Retinal pigment epithelial cell (primary cell): ENCODE results near the gene DOK7.

Experiments
- DNase-seq: peaks from one replicate; pipeline ENCODE4 v3.0.0-alpha.2; 2010; ENCODE audit warnings: low read depth
- H3K4me3 ChIP-seq: 2 replicates; pipeline ENCODE4 v1.5.1; 2011; ENCODE audit warnings: mild to moderate bottlenecking, low read length, control low read depth, moderate library complexity
- TF ChIP-seq, protein P1 (sequence below): conservative IDR thresholded peaks from 2 replicates; pipeline ENCODE4 v1.5.1; 2011; ENCODE audit warnings: low read depth, low read length, control low read depth, inconsistent platforms

The DOK7 gene

DNA sequence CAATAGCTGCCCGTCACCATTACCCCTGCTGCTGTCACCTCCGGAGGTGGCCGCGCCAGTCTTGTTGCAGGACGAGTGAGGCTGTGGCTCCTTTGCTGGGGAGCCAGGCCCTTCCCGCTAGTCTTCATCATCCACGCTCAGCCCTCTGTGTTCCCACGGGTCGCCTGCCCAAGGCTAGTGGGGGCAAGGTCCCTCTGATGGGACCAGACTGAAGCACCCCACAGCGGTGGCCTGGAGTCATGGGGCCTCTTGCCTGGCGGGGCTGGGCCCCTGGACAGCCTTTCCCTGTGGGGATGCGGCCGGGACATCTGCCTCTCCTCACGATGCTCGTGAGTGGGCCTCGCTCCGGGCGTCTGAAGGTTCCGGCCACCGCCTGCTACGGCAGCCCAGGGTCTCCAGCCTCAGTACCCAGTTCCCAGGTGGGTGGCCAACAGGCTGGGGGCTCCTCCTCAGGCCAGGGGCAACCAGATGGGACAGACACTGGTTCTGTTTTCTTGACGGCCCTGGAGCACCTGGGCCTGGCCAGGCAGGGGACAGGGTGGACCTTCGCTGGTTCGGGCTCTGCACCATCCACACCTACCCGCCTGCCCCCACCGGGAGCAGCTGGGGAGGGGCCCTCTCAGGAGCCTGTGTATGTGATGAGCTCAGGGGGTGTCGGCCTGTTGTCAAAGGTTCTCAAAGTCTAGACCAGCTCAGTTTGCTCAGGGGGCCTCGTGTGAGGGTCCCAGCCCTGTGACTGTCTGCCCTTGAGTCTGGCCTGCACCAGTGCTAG is 32.3 kb downstream of the DOK7 start:
- DNase-seq = no peak
- no peak overlapping the region for H3K4me3 ChIP-seq
- TF ChIP-seq, protein P1, sequence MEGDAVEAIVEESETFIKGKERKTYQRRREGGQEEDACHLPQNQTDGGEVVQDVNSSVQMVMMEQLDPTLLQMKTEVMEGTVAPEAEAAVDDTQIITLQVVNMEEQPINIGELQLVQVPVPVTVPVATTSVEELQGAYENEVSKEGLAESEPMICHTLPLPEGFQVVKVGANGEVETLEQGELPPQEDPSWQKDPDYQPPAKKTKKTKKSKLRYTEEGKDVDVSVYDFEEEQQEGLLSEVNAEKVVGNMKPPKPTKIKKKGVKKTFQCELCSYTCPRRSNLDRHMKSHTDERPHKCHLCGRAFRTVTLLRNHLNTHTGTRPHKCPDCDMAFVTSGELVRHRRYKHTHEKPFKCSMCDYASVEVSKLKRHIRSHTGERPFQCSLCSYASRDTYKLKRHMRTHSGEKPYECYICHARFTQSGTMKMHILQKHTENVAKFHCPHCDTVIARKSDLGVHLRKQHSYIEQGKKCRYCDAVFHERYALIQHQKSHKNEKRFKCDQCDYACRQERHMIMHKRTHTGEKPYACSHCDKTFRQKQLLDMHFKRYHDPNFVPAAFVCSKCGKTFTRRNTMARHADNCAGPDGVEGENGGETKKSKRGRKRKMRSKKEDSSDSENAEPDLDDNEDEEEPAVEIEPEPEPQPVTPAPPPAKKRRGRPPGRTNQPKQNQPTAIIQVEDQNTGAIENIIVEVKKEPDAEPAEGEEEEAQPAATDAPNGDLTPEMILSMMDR = no peak

DNA sequence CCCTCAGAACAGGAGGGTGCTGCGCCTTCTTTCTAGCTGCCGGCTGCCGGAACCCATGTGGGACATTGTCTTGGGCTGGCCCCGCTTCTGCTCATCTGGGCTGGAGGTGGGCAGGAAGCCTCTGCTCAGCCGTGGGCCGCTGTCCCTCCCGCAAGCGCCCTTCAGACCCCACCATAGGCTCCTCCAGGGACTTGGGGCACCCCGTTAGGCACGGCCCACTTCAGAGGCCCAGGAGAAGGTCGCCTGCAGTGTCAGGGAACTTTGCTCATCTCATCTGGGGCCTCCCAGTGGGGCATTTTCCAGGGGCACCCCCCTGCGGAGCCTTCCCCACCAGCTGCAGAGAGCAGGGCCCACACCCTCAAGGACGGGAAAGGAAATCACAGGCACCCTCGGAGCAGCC is 32.9 kb downstream of the DOK7 start:
- H3K4me3 ChIP-seq = no peak overlapping the region
- DNase-seq = no peak
- TF ChIP-seq, protein P1 = no peak

DNA sequence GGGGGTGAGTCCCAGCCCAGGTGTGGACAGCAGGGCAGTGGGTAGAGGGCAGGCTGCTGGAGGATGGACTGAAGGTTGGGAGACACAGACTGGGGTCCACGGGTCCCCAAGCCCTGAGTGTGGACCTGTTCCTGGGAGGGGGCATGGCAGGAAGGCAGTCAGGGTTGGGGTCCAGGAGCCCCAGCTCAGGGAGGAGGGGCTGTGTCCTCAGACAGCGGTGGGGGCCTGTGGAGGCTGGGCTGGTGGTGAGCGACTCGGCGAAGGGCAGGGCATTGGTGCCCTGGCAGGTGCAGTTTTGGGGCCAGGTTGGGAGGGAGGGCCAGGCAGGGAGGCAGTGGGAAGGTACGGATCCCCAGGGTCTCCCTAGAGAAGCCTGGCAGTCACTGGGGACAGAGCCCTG is 34.0 kb downstream of the DOK7 start:
- no peak for DNase-seq
- no peak overlapping the region for H3K4me3 ChIP-seq
- TF ChIP-seq, protein P1 = no peak

DNA sequence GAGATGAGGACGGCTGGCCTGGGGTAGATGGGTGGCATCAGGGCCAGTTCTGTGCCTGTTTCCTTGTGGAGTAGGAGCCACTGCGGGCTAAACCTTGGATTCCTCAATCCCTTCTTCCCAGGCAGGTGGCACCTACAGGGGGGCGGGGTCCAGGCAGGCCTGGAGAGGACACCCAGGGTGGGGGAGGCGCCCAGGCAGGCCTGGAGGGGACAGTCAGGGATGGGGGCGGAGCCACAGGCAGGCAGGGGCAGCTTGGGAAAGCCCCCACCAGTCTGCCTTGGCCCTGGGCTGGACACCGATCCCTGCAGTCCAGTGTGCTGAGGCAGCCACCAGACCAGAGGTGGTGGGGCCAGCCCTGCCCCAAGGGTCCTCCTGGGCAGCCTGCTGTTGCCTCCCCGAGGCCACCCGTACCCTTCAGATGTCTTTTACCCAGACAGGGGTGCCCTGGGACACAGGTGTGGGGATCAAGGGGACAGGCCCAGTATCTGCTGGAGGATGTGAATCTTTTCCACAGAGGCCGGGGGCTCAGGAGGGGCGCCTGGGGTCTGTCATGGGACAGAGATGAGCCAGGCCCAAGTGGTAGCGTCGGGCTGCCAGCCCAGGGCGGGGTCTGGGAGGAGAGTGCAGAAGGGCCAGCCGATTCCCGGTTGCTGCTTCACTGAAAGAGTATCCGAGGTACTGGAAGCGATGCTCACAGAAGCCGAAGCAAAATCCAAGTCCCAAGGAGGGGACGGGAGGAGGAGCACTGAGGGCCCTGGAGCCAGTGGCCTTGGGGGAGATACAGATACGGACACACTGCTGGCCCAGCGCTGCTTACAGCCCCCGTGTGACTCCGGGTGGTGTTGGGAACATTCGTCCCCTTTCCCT is 34.6 kb downstream of the DOK7 start:
- H3K4me3 ChIP-seq = no peak overlapping the region
- TF ChIP-seq, protein P1 = no peak
- DNase-seq = no peak

DNA sequence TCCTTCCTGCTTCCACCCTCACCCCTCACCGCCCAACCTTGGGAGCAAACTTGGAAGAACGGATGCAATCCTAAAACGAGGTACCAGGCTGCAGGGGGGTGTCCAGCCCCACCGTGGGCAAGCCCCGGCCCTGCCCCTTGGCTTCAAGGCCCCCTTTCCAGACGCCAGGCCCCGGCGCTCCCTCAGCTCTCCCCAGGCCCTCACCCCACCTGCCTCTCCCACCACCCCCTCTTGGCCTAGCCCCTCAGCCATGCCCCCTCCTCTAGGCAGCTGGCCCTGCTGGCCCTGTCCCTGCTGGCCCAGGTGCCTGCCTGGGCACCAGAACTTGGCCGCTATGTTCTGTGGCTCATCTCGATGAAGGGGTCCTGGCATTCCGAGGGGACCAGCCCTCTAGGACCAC is 35.3 kb downstream of the DOK7 start:
- no peak for DNase-seq
- H3K4me3 ChIP-seq = no peak overlapping the region
- TF ChIP-seq, protein P1 = no peak

DNA sequence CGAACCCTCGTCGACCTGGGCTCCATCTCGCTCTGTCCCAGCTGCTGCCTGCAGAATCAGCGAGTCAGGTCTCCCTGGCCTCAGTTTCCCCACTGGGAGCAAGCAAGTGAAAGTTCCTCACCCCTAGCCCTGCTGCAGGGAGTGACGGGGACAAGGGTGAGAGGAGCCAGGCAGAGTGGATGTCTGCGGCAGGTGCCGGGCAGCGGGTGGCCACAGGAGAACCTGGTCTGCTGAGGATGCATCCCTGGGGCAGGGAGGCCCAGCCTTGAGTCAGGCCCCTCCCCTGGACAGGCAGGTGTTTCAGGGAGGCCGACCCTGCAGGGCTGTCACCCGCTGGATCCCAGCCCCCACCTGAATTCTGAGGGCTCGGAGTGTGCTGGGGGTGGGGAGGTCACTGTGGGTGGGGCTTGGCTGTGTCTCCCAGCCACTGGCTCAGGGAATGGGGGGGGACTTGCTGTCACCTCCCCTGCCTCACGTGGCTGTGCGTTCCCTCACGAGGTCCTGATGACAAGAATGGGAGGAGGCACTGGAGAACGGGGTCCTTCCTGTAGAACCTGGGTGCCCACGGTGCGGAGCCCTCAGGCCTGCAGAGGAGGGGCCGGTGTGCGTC is 35.9 kb downstream of the DOK7 start:
- H3K4me3 ChIP-seq = no peak overlapping the region
- DNase-seq = no peak
- TF ChIP-seq, protein P1 = no peak
